ENCODE results near the gene DYNLRB1.
"Not testable (repeated sequence)": the region's sequence is repeated elsewhere in the genome, so short reads cannot be mapped to it uniquely, and the experiment has no call there.

DYNLRB1 gene

DNA sequence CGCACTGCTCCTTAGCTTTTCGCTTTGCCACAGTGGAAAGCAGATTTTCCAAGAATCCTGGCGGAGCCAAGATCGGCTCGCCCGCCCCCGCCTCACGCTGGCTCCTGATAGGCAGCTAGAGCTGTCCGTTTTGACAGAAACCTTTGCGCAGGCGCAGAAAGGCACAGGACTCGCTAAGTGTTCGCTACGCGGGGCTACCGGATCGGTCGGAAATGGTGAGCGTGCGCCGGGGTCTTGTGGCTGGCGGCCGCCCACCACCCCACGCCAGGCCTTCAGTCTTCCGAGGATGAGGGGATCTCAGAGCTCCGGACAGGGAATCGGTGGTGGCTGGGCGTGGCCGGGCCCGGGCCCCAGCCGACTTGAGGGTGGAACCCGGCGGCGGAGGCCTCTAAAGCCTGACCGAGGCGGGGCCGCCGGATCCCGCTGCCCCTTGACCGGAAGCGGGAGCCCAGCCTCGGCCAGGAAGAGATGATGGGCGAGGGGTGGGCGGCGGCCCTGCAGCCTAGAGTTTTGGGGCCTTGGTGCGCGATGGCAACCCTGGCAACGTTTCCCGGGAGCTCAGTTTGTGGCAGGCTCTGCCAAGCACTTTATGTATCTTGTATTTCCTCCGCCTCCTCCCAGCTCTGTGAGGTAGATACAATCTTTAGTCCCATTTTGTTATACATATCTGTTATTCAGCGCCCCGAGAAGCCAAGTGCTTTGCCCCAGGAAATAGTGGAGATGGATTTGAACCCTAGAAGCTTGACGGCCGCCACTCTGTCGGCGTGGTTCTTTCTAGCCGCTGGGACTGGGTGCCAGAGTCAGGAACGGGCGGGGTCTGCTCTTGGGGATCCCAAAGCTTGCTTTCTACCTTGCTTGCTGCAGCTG, at the start of gene DYNLRB1:
TSS of gene DYNLRB1 (plus strand) at position 176 of the 867 bp plus-strand sequence. CDS start at position 213, 37 bp downstream.
- Histone ChIP-seq H3K4me1 (ENCODE audit: control insufficient read depth, insufficient read depth, low read length) (no peaks in the 10 kb centered on the region; the same call in 1 of the 2 replicates), H3K27me3 (ENCODE audit: control insufficient read depth, insufficient read depth, low read length) (no peaks in the 10 kb centered on the region), H3K9me3 (ENCODE audit: control insufficient read depth, insufficient read depth, low read length) (no peaks in the 10 kb centered on the region), H3K4me3 (ENCODE audit: low read length) (peak within 1 kb of the TSS; percentile 46; the same call in 1 of the 2 replicates), H3K27ac (ENCODE audit: low read length) (no peak within 1 kb of the TSS), H3K36me3 (ENCODE audit: control insufficient read depth, insufficient read depth, low read length) (no peaks in the 10 kb centered on the region)
- peak; percentile 93 for DNase-seq (ENCODE audit: low read depth, low spot score)
- no CpG with 5 or more reads among the region's 59 CpGs for WGBS (ENCODE audit: insufficient coverage, insufficient read length)

DNA sequence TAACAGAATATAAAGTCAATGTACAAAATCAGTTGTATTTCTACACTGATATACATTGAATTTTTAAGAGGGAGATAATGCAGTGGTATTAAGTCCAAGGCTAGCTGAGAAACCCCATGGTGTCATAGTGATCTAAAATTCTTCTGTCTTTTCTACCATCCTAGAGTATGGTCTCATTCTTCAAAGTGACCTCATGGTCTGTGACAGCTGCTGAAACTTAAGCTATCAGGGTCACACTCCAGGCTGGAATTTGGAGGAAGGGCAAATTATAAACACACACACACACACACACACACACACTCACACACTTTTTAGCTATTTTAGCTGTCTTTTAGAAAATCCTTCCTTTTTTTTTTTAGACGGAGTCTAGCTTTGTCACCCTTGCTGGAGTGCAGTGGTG, 47.3 kb upstream of the DYNLRB1 start:
- Histone ChIP-seq H3K27ac (ENCODE audit: low read length) (no peak overlapping the region), H3K9me3 (ENCODE audit: control insufficient read depth, insufficient read depth, low read length) (no peaks in the 10 kb centered on the region), H3K27me3 (ENCODE audit: control insufficient read depth, insufficient read depth, low read length) (no peaks in the 10 kb centered on the region), H3K4me3 (ENCODE audit: low read length) (no peak overlapping the region), H3K36me3 (ENCODE audit: control insufficient read depth, insufficient read depth, low read length) (no peaks in the 10 kb centered on the region), H3K4me1 (ENCODE audit: control insufficient read depth, insufficient read depth, low read length) (no peaks in the 10 kb centered on the region; the same call in 1 of the 2 replicates)
- no CpG with 5 or more reads among the region's 1 CpG for WGBS (ENCODE audit: insufficient coverage, insufficient read length)
- DNase-seq (ENCODE audit: low read depth, low spot score): no peak

DNA sequence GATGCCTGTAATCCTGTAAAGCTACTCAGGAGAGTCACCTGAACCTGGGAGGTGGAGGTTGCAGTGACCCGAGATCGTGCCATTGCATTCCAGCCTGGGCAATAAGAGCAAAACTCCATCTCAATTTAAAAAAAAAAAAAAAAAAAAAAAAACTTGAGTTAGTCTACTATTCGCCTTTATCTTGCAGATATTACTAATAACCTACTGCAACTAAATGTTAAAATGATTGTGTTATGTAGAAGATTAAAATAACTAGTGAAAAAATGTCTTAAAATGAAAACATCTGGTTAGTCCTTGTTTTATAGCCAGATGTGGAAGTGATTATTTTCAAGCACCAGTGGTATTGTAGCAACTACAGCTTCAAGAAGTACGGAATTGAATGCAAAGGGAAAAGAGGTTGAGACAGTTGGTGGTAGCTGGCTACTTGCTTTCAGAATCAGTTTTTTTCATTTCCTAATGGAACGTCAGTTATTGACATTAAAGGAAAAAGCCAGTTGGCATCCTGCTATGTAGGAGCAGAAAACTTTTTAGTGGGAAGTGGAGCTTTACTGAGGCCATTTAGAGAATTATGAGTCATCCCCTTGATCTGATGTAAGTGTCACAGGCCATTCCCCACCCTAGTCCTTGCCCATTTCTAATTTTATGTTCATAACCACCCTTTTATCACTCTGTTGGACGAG, 43.8 kb upstream of the DYNLRB1 start:
- Histone ChIP-seq H3K4me1 (ENCODE audit: control insufficient read depth, insufficient read depth, low read length) (no peaks in the 10 kb centered on the region; the same call in 1 of the 2 replicates), H3K4me3 (ENCODE audit: low read length) (no peak overlapping the region), H3K9me3 (ENCODE audit: control insufficient read depth, insufficient read depth, low read length) (no peaks in the 10 kb centered on the region), H3K27ac (ENCODE audit: low read length) (no peak overlapping the region), H3K36me3 (ENCODE audit: control insufficient read depth, insufficient read depth, low read length) (no peaks in the 10 kb centered on the region), H3K27me3 (ENCODE audit: control insufficient read depth, insufficient read depth, low read length) (no peaks in the 10 kb centered on the region)
- DNase-seq (ENCODE audit: low read depth, low spot score): no peak
- no CpG with 5 or more reads among the region's 6 CpGs for WGBS (ENCODE audit: insufficient coverage, insufficient read length)

- H3K4me3 ChIP-seq (ENCODE audit: low read length): no peak overlapping the region
- H3K36me3 ChIP-seq (ENCODE audit: control insufficient read depth, insufficient read depth, low read length): no peaks in the 10 kb centered on the region; the same call in 1 of the 2 replicates
- H3K4me1 ChIP-seq (ENCODE audit: control insufficient read depth, insufficient read depth, low read length): no peaks in the 10 kb centered on the region
- DNase-seq (ENCODE audit: low read depth, low spot score): peak; percentile 9
- no peaks in the 10 kb centered on the region for H3K27me3 ChIP-seq (ENCODE audit: control insufficient read depth, insufficient read depth, low read length)
- H3K9me3 ChIP-seq (ENCODE audit: control insufficient read depth, insufficient read depth, low read length): no peaks in the 10 kb centered on the region
- no peak overlapping the region for H3K27ac ChIP-seq (ENCODE audit: low read length)
- WGBS (ENCODE audit: insufficient coverage, insufficient read length): no CpG with 5 or more reads among the region's 5 CpGs
Observed at GRCh38 chr20:34473262-34473883, 42.8 kb upstream of the DYNLRB1 start.

DNA sequence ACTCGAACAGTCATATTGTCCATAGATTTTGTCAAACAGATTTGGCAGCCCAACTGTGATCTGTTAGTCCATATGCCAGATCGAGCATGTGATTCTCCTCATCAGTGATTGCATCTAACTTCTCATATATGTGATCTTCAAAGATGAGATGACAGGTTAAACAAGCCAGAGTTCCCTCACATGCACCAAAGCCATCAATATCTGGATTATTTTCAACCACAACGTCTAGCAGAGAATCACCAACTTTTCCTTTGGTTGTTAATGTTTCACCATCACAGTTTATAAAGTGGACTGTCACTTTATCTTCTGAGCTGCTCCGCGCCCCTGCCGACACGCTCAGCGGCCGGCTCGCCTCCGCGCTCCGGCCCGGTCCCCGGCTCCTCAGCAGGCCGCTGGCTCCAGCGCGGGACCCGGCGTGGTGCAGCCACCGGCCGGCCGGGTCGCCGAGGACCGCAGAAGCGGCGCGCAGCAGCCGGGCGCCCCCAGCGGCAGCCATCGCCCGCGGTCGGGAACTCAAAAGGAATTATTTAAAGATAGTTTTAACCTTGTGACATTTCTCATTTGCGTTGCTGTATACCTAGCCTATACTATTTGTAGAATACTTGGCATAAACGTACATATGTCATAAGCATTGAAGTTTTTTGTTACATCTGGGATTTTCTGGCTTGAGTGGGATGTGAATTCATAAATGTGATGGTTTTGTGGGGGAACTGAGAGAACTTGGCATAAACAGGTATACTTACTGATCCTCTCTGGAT, 40.1 kb upstream of the DYNLRB1 start:
- H3K36me3 ChIP-seq (ENCODE audit: control insufficient read depth, insufficient read depth, low read length): no peaks in the 10 kb centered on the region; the same call in 1 of the 2 replicates
- no peaks in the 10 kb centered on the region for H3K27me3 ChIP-seq (ENCODE audit: control insufficient read depth, insufficient read depth, low read length)
- H3K4me3 ChIP-seq (ENCODE audit: low read length): no peak overlapping the region
- WGBS (ENCODE audit: insufficient coverage, insufficient read length): no CpG with 5 or more reads among the region's 38 CpGs
- DNase-seq (ENCODE audit: low read depth, low spot score): no peak
- H3K9me3 ChIP-seq (ENCODE audit: control insufficient read depth, insufficient read depth, low read length): no peaks in the 10 kb centered on the region
- H3K4me1 ChIP-seq (ENCODE audit: control insufficient read depth, insufficient read depth, low read length): no peaks in the 10 kb centered on the region
- no peak overlapping the region for H3K27ac ChIP-seq (ENCODE audit: low read length)

- no peaks in the 10 kb centered on the region for H3K27me3 ChIP-seq (ENCODE audit: control insufficient read depth, insufficient read depth, low read length)
- no peak for DNase-seq (ENCODE audit: low read depth, low spot score)
- no peak overlapping the region for H3K4me3 ChIP-seq (ENCODE audit: low read length)
- WGBS (ENCODE audit: insufficient coverage, insufficient read length): no CpG with 5 or more reads among the region's 4 CpGs
- H3K4me1 ChIP-seq (ENCODE audit: control insufficient read depth, insufficient read depth, low read length): no peaks in the 10 kb centered on the region
- H3K36me3 ChIP-seq (ENCODE audit: control insufficient read depth, insufficient read depth, low read length): no peaks in the 10 kb centered on the region; the same call in 1 of the 2 replicates
- no peaks in the 10 kb centered on the region for H3K9me3 ChIP-seq (ENCODE audit: control insufficient read depth, insufficient read depth, low read length)
- no peak overlapping the region for H3K27ac ChIP-seq (ENCODE audit: low read length)
Observed at GRCh38 chr20:34479627-34480026, 36.6 kb upstream of the DYNLRB1 start.

DNA sequence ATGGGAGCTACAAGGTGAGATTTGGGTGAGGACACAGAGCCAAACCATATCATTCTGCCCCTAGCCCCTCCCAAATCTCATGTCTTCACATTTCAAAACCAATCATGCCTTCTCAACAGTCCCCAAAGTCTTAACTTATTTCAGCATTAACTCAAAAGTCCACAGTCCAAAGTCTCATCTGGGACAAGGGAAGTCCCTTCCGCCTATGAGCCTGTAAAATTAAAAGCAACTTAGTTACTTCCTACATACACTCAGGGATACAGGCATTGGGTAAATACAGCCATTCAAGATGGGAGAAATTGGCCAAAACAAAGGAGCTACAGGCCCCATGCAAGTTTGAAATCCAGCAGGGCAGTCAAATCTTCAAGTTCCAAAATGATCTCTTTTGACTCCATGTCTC, 34.1 kb upstream of the DYNLRB1 start:
- H3K4me3 ChIP-seq (ENCODE audit: low read length); DNase-seq (ENCODE audit: low read depth, low spot score); H3K27me3 ChIP-seq (ENCODE audit: control insufficient read depth, insufficient read depth, low read length); H3K36me3 ChIP-seq (ENCODE audit: control insufficient read depth, insufficient read depth, low read length); H3K9me3 ChIP-seq (ENCODE audit: control insufficient read depth, insufficient read depth, low read length); H3K27ac ChIP-seq (ENCODE audit: low read length); H3K4me1 ChIP-seq (ENCODE audit: control insufficient read depth, insufficient read depth, low read length): not testable (repeated sequence)
- no CpG with 5 or more reads among the region's 1 CpG for WGBS (ENCODE audit: insufficient coverage, insufficient read length)

- not testable (repeated sequence) for H3K9me3 ChIP-seq (ENCODE audit: control insufficient read depth, insufficient read depth, low read length); H3K36me3 ChIP-seq (ENCODE audit: control insufficient read depth, insufficient read depth, low read length); H3K27me3 ChIP-seq (ENCODE audit: control insufficient read depth, insufficient read depth, low read length); H3K4me1 ChIP-seq (ENCODE audit: control insufficient read depth, insufficient read depth, low read length); H3K4me3 ChIP-seq (ENCODE audit: low read length); H3K27ac ChIP-seq (ENCODE audit: low read length); DNase-seq (ENCODE audit: low read depth, low spot score)
- WGBS (ENCODE audit: insufficient coverage, insufficient read length): no CpG with 5 or more reads among the region's 3 CpGs
Observed at GRCh38 chr20:34483585-34484220, 32.5 kb upstream of the DYNLRB1 start.

DNA sequence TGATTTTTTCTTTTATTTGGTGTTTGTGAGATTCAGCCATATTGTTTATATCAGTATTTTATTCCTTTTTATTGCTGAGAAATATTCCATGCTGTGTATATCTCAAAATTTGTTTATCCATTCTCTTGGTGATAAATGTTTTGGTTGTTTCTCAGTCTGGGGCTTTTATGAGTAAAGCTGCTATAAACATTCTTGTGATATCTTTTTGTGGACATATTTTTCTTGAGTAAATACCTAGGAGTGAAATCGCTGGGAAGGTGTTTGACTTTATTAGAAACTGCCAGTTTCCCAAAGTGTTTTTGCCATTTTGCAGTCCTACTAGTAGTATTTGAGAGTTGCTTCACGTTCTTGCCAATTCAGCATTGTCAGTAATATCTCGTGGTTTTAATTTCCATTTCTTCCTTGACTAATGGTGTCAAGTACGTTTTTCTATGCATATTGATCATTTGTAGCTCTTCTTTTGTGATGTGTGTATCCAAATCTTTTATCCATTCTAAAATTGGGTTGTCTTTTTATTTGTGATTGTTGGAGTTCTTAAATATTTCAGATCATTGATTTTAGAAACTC, 31.1 kb upstream of the DYNLRB1 start:
- H3K27ac ChIP-seq (ENCODE audit: low read length): no peak overlapping the region

More for the DNA sequence above, 31.1 kb upstream of the DYNLRB1 start:
- H3K36me3 ChIP-seq (ENCODE audit: control insufficient read depth, insufficient read depth, low read length): no peaks in the 10 kb centered on the region; the same call in 1 of the 2 replicates
- no peaks in the 10 kb centered on the region for H3K4me1 ChIP-seq (ENCODE audit: control insufficient read depth, insufficient read depth, low read length)
- no peaks in the 10 kb centered on the region for H3K27me3 ChIP-seq (ENCODE audit: control insufficient read depth, insufficient read depth, low read length)
- no peaks in the 10 kb centered on the region for H3K9me3 ChIP-seq (ENCODE audit: control insufficient read depth, insufficient read depth, low read length)
- WGBS (ENCODE audit: insufficient coverage, insufficient read length): no CpG with 5 or more reads among the region's 4 CpGs
- no peak for DNase-seq (ENCODE audit: low read depth, low spot score)
- no peak overlapping the region for H3K4me3 ChIP-seq (ENCODE audit: low read length)
